GM12873 (cell line): Measurements from ENCODE around the gene ISLR.

ENCODE experiments used
- TF ChIP-seq, protein P1 (sequence below): IDR thresholded peaks from 2 replicates; pipeline ENCODE4 v1.5.1; 2012; ENCODE audit warnings: low read depth, mild to moderate bottlenecking, moderate library complexity, low read length, control low read depth; ENCODE audit not compliant: insufficient read depth; ENCODE audit errors: missing control alignments

Gene ISLR

DNA sequence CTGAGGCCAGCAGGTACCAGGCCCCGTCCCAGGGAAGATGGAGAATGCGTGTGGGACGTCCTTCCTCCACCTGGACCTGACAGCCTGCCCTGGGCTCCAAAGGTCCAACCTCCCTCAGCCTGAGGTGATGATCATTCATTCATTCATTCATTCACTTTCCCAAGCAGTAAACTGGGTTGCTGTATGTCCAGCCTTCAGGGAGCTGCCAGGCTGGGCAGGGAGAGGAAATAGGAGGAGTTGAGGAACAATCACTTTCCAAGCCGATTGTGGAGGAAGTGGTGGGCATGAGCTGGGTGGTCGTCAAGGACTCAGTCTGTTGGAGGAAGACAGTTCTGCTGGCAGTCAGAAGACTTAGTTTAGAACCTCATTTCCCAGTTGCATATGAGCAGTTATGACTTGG is 52.4 kb downstream of the ISLR start:
- TF ChIP-seq, protein P1, sequence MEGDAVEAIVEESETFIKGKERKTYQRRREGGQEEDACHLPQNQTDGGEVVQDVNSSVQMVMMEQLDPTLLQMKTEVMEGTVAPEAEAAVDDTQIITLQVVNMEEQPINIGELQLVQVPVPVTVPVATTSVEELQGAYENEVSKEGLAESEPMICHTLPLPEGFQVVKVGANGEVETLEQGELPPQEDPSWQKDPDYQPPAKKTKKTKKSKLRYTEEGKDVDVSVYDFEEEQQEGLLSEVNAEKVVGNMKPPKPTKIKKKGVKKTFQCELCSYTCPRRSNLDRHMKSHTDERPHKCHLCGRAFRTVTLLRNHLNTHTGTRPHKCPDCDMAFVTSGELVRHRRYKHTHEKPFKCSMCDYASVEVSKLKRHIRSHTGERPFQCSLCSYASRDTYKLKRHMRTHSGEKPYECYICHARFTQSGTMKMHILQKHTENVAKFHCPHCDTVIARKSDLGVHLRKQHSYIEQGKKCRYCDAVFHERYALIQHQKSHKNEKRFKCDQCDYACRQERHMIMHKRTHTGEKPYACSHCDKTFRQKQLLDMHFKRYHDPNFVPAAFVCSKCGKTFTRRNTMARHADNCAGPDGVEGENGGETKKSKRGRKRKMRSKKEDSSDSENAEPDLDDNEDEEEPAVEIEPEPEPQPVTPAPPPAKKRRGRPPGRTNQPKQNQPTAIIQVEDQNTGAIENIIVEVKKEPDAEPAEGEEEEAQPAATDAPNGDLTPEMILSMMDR: no peak
